ENCODE data around the gene ZNF532. TPM values are rescaled to one million over a fixed set of nuclear protein-coding genes. Genes with fewer than 3 reads are reported as not detected.
A peak's percentile ranks its signal among the peaks of the same experiment; 100 is the strongest.

ZNF532 gene
- total RNA-seq, 1 experiment from 2014 or later = 258 TPM

DNA sequence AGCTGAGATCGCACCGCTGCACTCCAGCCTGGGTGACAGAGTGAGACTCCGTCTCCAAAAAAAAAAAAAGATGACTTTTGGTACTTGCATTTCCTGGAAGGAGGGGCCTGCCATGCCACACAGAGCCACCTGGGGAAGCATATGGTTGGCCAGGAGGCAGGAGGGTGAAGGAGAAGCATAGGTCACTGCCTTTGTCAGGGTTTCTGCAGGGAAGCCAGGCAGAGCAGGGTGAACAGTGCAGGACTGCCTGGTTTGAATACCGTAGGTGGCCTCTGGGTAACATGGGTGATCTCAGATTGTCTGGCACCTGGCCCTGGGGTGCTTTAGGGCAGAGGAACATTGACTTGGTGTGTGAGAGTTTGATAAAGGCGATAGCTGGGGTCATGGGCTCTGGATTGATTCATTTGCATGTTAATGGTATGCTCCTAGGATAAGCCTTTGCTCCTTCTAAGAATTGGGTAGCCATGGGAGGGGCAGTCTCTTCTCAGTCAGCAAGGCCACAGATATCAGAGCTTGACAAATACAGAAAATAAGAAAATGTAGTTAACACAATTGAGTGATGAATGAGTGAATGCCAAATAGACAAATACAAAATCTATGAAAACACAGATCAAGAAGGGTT lies 151.0 kb downstream of the ZNF532 start:
- Histone ChIP-seq H3T11ph (ENCODE audit: low read length) (no peak overlapping the region), H2BK20ac (ENCODE audit: low read depth, low read length, poor library complexity, severe bottlenecking) (no peak overlapping the region), H3K4me2 (ENCODE audit: insufficient read depth, insufficient read length, low read length) (no peak overlapping the region), H3K27me3 (ENCODE audit: insufficient read depth, low read length) (no peaks in the 10 kb centered on the region), H3K14ac (ENCODE audit: insufficient read depth, low read length) (no peak overlapping the region), H3K4ac (ENCODE audit: low read depth, low read length) (no peak overlapping the region), H3K79me2 (ENCODE audit: insufficient read depth, low read length) (no peaks in the 10 kb centered on the region), H2AK5ac (ENCODE audit: insufficient read length, low read length) (no peak overlapping the region), H2BK120ac (ENCODE audit: low read depth, low read length, poor library complexity, severe bottlenecking) (no peak overlapping the region), H2AFZ (ENCODE audit: low read length) (peak overlapping the region; percentile 9), H3K27ac (ENCODE audit: insufficient read length, low read depth, low read length) (no peak overlapping the region), H3K23ac (ENCODE audit: insufficient read length, low read depth, low read length) (no peak overlapping the region), H3K56ac (ENCODE audit: insufficient read length, low read depth, low read length) (no peak overlapping the region), H4K91ac (ENCODE audit: insufficient read length, low read depth, low read length) (no peak overlapping the region), H2BK15ac (ENCODE audit: low read depth, low read length) (no peak overlapping the region), H4K20me1 (ENCODE audit: control insufficient read depth, insufficient read depth, insufficient read length) (no peaks in the 10 kb centered on the region), H4K8ac (replicated peaks; ENCODE audit: insufficient read length, low read depth, low read length) (no peak overlapping the region), H4K5ac (ENCODE audit: insufficient read length, low read depth, low read length) (no peak overlapping the region), H3K9me3 (ENCODE audit: control insufficient read depth, low read depth, low read length) (no peaks in the 10 kb centered on the region), H2BK12ac (ENCODE audit: insufficient read length, low read depth, low read length) (no peak overlapping the region), H2BK5ac (ENCODE audit: insufficient read length, low read length) (no peak overlapping the region), H3K18ac (ENCODE audit: insufficient read length, low read depth, low read length) (no peak overlapping the region), H3K79me1 (ENCODE audit: insufficient read depth, low read depth, low read length, poor library complexity, severe bottlenecking) (no peaks in the 10 kb centered on the region), H3K23me2 (ENCODE audit: insufficient read length, low read depth, low read length, poor library complexity, severe bottlenecking) (no peaks in the 10 kb centered on the region), H3K4me1 (ENCODE audit: insufficient read depth, low read length) (peaks cover 4% of the 10 kb centered on the region; the same call in 1 of the 2 replicates), H3K9ac (ENCODE audit: extremely low read depth, insufficient read length, low read length) (no peak overlapping the region)
- Mint-ChIP-seq H3K9me3 (peaks cover 21 to 25% of the 10 kb centered on the region in 2 experiments), H3K4me1 (peaks cover 6 to 9% of the 10 kb centered on the region in 2 experiments), H3K36me3 (ENCODE audit: insufficient read depth in 1 of 3, low read depth in 3 of 3) (peaks cover 4 to 34% (median 14%) of the 10 kb centered on the region in 3 experiments; a peak in 6 of 7 replicates), H3K27me3 (ENCODE audit: low read depth) (no peaks in the 10 kb centered on the region; the same call in 1 of the 2 replicates), H3K4me3 (no peak overlapping the region), H3K27ac (peak overlapping the region in 2 of 3 experiments; percentile 76 to 85; a peak in 3 of 7 replicates)
- TF ChIP-seq, protein P1, sequence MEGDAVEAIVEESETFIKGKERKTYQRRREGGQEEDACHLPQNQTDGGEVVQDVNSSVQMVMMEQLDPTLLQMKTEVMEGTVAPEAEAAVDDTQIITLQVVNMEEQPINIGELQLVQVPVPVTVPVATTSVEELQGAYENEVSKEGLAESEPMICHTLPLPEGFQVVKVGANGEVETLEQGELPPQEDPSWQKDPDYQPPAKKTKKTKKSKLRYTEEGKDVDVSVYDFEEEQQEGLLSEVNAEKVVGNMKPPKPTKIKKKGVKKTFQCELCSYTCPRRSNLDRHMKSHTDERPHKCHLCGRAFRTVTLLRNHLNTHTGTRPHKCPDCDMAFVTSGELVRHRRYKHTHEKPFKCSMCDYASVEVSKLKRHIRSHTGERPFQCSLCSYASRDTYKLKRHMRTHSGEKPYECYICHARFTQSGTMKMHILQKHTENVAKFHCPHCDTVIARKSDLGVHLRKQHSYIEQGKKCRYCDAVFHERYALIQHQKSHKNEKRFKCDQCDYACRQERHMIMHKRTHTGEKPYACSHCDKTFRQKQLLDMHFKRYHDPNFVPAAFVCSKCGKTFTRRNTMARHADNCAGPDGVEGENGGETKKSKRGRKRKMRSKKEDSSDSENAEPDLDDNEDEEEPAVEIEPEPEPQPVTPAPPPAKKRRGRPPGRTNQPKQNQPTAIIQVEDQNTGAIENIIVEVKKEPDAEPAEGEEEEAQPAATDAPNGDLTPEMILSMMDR (conservative IDR thresholded peaks at IDR 0.05) = no peak
- no CpG with 5 or more reads among the region's 5 CpGs for WGBS (ENCODE audit: extremely low coverage, insufficient read length, low lambda C conversion rate)
- peak; percentile 54 for DNase-seq

Measured in H9 (cell line).